ENCODE measurements around the gene PDE4D.

The PDE4D gene

GRCh38 chr5:59037041-59037440 lies 856.5 kb downstream of the PDE4D start:
- peak; percentile 36 for DNase-seq (ENCODE audit: low read depth)
- peak overlapping the region; percentile 80 for H3K4me3 ChIP-seq (ENCODE audit: low read depth, low read length)
- TF ChIP-seq CTCF (conservative IDR thresholded peaks at IDR 0.05; ENCODE audit: low read depth, low read length) = no peak

- TF ChIP-seq CTCF (conservative IDR thresholded peaks at IDR 0.05; ENCODE audit: low read depth, low read length) = no peak
- peak overlapping the region; percentile 80 for H3K4me3 ChIP-seq (ENCODE audit: low read depth, low read length)
- DNase-seq (ENCODE audit: low read depth) = peak; percentile 99
Observed at GRCh38 chr5:59036274-59036961, 857.1 kb downstream of the PDE4D start.

- peak overlapping the region; percentile 24 for H3K4me3 ChIP-seq (ENCODE audit: low read depth, low read length)
- TF ChIP-seq CTCF (conservative IDR thresholded peaks at IDR 0.05; ENCODE audit: low read depth, low read length) = no peak
- no peak for DNase-seq (ENCODE audit: low read depth)
Observed at GRCh38 chr5:59035681-59036080, 857.8 kb downstream of the PDE4D start.

GRCh38 chr5:59034498-59035186 lies 858.9 kb downstream of the PDE4D start:
- peak; percentile 87 for DNase-seq (ENCODE audit: low read depth)
- peak; percentile 83 for TF ChIP-seq CTCF (conservative IDR thresholded peaks at IDR 0.05; ENCODE audit: low read depth, low read length)

GRCh38 chr5:59027145-59027907 lies 866.2 kb downstream of the PDE4D start:
- no peak for TF ChIP-seq CTCF (conservative IDR thresholded peaks at IDR 0.05; ENCODE audit: low read depth, low read length)
- peak; percentile 25 for DNase-seq (ENCODE audit: low read depth)
- no peak overlapping the region for H3K4me3 ChIP-seq (ENCODE audit: low read depth, low read length)

More at GRCh38 chr5:59034498-59035186, 858.9 kb downstream of the PDE4D start:
- no peak overlapping the region for H3K4me3 ChIP-seq (ENCODE audit: low read depth, low read length)

- DNase-seq (ENCODE audit: low read depth) = peak; percentile 44
- TF ChIP-seq CTCF (conservative IDR thresholded peaks at IDR 0.05; ENCODE audit: low read depth, low read length) = no peak
Observed at GRCh38 chr5:59025734-59026133, 867.8 kb downstream of the PDE4D start.

More at GRCh38 chr5:59025734-59026133, 867.8 kb downstream of the PDE4D start:
- no peak overlapping the region for H3K4me3 ChIP-seq (ENCODE audit: low read depth, low read length)
